Measurements from ENCODE around the gene CITED2. TPM values are rescaled to one million over a fixed set of nuclear protein-coding genes. Genes with fewer than 3 reads are reported as not detected.
"Not testable (repeated sequence)": the region's sequence is repeated elsewhere in the genome, so short reads cannot be mapped to it uniquely, and the experiment has no call there.

CITED2 gene
- total RNA-seq, 1 donor from 2014 or later, result 79.7 TPM

DNA sequence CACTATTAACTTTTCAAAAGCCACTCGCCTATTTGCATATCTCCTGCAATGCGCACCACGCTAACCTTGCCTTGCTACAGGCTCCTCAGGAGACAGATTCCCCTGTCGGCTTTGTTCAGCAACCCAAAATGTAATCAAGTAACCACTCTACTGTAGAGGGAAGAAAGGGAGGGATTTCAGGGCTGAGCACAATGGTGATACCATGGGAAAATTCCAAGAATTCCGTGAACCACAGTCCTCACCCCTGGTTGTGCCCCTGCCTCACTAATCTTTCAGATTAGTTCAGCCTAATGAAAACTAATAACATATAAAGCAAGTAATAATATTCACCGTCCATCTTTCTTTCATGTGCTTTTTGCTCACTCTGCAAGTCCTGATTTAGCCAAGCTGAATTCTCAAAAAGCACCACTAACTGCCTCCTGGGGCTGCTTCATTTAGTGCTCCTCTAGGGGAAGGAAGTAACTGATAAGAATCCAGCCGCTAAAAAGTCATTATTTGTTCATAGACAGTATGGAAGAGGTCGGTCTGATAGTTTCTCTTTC is 6.6 kb downstream of the CITED2 start:
- ATAC-seq, result no peak
- DNase-seq (ENCODE audit: low spot score), result no peak

DNA sequence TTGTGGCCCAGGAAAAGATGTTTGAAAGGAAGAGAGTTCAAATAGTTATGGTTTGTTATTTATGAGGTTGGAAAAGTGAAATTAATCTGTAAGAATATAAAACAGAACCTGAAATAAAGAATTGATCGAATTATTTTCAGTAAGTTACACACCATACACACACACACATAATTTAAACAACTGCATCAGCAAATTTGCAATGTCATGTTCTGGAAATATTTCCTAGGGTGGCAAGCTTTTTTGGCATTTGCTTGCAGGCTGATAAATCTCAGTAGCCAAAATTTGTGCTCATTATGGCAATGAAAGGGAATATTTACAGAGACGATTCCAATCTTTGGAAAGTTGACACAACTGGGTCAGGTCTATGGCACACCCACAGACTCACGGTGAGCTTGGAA is 9.5 kb downstream of the CITED2 start:
- no peak for ATAC-seq
- DNase-seq (ENCODE audit: low spot score), result no peak

DNA sequence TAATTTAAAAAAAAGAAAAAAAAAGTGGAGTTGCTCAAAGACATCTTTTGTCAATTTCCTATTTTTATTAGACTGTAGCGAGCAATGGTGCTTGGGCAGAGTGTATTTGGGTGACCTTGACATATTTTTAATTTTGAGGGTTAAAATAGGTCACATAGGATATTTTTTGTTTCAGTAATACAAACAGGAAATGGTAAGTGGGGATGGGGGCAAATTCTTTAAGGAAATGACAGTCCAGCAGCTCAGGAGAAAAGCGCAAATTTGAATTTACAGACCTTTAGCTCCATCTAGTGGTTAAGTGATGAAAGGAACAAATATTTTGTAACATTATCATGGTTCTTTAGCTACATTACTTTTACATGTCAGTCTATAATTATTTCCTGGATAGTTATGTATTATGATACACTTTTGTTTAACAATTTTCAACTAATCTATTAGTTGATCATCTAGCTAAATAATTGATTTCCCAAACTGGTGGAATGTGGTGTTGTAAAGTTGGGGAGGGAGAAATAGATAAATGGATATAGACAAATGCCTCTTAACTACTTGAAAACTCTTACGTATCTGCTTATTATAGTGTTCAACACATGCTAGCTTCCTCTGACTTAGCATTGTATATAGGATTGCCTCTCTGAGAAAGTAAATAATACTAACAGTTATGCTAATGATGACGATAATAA is 10.0 kb downstream of the CITED2 start:
- ATAC-seq, result peak; percentile 82
- DNase-seq (ENCODE audit: low spot score), result no peak

DNA sequence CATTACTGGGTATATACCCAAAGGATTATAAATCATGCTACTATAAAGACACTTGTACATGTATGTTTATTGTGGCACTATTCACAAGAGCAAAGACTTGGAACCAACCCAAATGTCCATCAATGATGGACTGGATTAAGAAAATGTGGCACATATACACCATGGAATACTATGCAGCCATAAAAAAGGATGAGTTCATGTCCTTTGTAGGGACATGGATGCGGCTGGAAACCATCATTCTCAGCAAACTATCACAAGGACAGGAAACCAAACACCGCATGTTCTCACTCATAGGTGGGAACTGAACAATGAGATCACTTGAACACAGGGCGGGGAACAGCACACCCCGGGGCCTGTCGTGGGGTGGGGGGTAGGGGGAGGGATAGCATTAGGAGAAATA is 10.7 kb downstream of the CITED2 start:
- not testable (repeated sequence) for DNase-seq (ENCODE audit: low spot score); ATAC-seq

DNA sequence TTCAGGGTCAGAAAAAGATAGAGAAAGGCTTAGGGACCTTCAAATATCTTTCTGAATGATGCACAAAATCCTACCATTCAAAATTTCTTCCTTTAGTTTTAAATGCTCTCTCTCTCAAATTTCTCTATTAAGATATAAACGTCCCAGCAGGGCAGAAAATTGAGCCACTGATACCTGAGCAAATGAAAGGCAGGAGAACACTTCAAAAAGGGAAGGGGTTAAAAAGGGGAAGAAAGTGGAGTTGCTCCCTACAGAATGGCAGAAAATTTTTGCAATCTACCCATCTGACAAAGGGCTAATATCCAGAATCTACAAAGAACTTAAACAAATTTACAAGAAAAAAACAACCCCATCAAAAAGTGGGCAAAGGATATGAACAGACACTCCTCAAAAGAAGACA is 11.3 kb downstream of the CITED2 start:
- DNase-seq (ENCODE audit: low spot score); ATAC-seq: not testable (repeated sequence)

DNA sequence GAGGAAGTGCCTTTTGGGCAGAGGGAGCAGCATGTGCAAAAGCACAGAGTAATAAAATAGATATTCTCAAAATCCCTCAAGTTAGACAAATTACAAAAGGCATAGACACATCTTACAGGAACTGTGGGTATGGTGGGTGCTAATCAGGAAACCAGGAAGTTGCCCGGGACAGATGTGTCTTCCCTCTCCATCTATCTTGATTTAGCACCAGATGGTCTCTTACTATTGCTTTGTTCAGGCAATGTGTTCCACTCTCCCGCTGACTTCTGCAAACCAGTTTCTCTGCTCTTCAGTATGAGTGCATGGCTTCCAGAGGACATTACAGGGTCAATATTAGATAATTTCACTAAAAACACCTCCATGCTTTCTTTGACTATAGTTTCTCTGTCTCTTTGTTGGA is 13.2 kb downstream of the CITED2 start:
- no peak for DNase-seq (ENCODE audit: low spot score)
- ATAC-seq, result no peak

DNA sequence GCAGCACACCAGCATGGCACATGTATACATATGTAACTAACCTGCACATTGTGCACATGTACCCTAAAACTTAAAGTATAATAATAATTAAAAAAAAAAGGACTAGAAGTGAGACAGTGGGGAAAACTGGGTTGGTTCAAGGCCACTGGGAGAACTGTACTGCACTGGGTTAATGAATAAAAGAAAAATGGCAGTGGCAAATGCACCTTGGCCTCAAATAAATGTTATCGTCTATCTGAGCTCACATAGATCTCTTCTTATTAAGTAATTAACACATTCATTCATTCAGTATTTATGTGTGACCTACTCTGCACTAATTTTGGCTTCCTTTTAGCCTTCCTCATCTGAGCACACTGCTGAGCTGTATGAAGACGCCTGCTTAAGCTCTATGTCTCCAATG is 17.5 kb downstream of the CITED2 start:
- ATAC-seq (no peak), DNase-seq (ENCODE audit: low spot score) (no peak)

DNA sequence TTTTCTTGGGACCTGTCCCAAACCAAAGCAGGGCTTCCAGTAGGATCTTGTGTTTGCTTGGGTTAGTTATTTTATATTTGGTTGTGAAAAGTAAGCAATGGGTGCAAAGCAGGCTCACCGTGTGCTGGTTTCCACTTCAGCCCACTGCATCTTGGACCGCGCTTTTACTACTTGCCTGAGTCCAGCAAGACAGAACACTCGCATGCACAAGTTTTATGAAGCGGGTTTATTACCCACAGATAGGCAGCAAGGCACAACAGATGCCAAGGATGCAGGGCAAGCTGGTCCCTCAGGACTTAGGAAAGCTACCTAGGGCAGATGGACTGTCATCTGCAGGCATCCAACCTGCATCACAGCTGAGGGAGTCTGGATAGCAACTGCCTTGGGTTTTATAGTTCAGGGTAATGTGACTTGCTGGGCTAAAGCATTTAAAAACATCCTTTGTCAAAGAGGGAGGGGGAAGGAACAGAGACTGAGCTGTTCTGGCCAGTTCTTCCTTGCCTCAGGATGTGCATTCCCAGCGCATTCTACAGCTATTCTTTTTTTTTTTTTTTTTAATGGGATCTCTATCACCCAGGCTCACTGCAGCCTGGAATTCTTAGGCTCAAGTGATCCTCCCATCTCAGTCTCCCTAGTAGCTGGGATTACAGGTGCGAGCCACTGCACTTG is 18.5 kb downstream of the CITED2 start:
- DNase-seq (ENCODE audit: low spot score) (no peak), ATAC-seq (no peak)

DNA sequence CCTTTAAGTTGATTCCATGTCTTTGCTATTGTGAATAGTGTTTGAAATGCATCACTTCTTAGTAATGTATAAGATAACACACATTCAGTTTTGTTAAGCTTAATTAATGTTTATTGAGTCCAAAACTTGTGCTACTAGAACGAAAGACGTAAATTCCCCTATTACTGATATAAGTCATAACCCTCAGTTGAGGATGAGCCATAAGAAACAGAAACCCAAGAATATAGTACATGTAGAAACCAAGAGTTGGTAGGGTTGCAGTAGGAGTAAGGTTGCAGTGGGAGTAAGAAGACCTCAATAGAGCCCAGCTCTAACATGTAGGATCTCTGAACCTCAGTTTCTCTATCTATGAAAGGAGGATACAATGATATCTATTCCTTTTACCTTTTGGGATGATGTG is 19.3 kb downstream of the CITED2 start:
- no peak for ATAC-seq
- DNase-seq (ENCODE audit: low spot score), result no peak

DNA sequence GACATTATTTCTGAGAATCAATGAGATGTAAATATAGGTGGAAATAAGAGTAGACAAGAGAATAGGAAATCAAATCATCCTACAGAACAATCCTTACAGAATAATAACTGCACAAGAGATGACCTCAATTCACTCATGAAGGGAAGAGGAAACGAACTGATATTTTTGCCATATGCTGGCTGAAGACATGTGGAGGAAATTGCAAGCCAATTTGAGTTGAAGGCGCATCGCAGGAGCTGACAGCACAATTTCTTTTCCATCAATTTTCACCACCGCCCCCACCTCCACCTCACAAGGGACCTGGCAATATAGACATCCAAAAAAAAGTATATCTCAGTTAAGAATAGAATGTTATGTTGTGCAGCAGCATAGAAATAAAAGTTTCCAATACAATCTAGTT is 20.3 kb downstream of the CITED2 start:
- ATAC-seq (no peak), DNase-seq (ENCODE audit: low spot score) (no peak)

DNA sequence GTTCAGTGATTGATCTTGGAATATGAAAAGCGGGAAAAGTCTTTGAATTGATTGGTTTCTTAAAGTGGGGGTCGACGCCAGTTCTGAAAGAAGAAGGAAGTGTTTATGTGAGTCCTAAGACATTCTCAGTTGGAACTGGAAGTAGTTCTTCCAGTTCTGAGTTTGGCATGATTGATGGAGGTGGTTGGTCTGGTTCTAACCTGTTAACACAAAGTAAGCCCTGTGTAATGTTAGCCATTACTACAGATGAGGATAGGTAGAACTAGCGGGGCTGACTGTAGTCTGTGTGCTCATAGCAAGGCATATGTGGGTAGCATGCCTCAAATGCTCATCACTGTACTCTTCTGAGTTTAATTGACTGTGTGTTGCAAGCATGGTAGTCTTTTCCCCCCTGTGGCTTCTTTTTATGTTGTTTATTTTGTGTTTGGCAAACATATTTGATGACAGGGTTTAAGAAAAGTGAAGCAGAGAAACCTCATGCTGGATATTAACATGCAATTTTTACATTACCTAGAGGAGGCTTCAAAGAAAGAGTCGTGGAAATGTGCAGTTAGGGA is 24.9 kb downstream of the CITED2 start:
- ATAC-seq, result no peak
- DNase-seq (ENCODE audit: low spot score), result no peak

DNA sequence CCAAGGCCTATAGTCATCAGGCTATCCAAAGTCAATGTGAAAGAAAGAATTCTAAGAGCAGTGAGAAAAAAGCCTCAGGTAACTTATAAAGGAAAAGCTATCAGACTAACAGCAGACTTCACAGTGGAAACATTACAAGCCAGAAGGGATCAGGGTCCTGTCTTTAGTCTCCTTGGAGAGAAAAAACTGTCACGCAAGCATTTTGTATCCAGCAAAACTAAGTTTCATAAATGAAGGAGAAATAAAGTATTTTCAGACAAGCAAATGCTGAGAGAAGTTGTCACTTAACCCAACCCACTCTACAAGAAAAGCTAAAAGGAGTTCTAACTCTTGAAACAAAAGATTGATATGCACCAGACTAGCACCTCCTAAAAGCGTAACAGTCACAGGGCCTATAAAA is 28.1 kb downstream of the CITED2 start:
- no peak for ATAC-seq

DNA sequence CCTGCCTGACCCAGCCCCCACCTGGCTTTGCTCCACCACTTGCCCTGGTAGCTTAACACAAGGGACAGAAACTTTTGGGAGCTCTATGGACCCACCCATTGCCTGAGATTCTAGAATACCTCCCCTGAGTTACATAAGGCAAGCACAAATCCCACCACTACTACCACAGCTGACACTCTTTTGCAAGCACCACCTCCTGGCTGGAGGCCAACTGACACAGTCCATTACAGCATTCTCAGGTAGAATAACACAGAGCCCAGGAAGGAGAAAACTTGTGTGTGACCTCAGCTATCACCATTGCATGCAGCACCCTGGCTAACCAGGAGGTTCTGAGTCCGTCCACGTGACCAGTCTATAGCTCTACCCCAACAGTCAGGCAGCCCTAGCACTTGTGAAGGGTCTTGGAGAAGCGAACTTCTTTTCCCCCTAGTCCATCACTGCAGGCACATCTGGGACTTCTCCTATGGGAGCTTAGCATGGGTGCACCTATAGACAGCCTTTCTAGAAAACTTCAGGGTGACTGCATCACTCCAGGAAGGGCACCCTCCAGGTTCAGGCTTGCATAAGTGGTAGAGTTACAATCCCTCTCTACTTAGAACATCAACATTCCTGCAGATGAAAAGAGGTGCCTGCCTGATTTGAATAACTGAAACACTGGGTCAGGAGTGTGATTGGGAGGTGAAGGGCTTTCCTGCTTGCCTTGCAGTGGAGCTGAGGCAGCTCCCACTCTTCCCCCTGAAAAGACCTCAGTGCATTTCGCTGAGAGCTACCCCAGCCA is 30.1 kb downstream of the CITED2 start:
- DNase-seq (ENCODE audit: low spot score), result no peak

More for the DNA sequence above, 28.1 kb downstream of the CITED2 start:
- DNase-seq (ENCODE audit: low spot score), result no peak

DNA sequence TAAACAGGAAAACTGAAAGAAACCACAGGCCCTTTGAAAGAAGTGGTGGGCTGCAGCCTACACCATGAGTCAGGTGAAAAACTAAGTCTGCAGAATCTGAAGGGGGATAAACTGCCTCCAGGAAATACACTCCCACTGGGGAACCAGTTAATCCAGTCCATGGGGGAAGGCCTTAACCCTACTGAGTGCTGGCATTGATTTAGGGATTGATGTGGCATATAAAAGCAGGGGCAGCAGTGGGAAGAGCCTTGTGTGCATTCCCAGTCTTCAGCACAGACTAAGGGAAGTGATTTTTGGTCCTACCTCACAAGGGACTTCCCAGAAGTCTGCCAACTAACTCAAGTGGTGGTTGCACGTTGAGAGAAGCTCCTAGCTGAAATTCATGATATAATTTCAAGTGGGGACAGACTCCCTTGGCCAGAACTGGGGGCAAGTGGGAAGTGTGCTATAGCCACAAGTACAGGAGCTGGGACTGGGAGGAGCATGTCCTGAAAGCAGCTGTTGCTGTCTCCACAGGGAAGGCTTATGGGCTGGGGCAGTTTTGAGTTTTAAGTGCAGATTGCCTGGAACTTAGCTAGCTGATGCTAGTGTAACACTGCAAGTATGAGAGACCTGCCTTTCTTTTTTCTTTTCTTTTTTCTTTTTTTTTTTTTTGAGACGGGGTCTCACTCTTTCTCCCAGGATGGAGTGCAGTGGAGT is 31.2 kb downstream of the CITED2 start:
- DNase-seq (ENCODE audit: low spot score) (no peak), ATAC-seq (no peak)

More for the DNA sequence above, 30.1 kb downstream of the CITED2 start:
- ATAC-seq, result no peak

DNA sequence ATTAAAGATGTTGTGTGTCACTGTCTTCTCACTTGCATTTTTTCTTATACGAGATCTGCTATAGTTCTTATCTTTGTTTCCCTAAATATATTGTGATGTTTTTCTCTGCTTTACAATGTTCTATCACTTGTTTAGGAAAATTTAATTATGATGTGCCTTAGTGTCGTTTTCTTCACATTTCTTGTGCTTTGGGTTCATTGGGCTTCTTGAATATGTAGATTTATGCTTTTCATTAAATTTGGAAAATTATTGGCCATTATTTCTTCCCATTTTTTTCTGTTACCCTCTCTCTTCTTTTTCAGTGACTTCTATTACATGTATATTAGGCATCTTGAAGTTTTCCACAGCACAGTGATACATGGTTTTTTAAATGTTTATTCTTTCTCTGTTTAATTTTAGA is 33.4 kb downstream of the CITED2 start:
- ATAC-seq (no peak), DNase-seq (ENCODE audit: low spot score) (no peak)

DNA sequence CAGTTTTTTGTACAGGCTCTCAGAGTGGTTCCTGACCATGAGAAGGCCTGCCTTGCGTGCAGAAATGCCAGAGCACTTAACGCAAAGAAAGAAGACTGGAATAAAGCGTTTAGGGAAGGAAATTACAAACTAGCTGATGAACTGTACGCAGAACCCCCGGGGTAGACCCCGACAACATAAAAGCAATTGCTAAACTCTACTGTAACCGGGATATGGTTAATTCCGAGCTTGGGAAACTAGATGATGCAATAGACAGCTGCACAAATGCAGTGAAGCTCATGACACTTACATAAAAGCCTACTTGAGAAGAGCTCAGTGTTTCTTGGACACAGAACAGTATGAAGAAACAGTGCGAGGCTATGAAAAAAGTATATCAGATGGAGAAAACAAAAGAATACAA is 35.7 kb downstream of the CITED2 start:
- DNase-seq (ENCODE audit: low spot score), result no peak

DNA sequence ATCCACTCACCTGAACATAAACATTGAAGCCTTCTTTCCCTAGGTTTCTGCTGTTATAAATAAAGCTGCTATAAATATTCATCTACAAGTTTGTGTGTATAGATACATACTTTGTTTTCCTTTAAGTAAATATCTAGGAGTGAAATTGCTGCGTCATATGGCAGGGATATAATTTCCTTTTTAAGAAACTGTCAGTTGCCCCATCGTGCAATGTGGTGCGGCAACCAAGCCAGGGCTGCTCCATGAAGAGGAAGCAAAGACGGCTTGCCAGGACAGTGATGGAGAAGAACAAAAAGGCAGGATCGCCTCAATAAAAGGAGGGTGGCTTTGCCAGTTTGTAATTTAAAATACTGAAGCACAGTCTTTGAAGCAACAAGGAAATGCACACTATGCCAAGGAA is 36.6 kb downstream of the CITED2 start:
- ATAC-seq (no peak), DNase-seq (ENCODE audit: low spot score) (no peak)

More for the DNA sequence above, 35.7 kb downstream of the CITED2 start:
- ATAC-seq, result no peak

DNA sequence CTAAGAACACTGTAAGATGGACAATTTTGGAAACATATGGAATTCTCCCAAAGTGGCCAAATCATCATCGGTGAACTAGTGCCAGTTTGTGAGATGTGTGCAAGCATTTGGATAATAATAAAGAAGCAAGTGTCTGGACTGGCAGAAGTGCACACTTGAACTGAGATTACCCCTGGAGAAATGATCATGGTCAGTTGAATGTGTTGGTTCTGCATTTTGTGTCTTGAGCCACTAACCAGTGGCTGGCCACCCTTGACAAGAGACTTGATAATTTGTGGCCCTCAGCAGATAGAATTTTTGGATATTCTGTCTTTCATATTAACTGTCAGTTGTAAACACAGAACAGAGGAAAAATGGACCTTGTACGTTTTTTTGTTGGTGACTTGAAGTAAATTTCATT is 37.4 kb downstream of the CITED2 start:
- ATAC-seq (no peak), DNase-seq (ENCODE audit: low spot score) (no peak)

DNA sequence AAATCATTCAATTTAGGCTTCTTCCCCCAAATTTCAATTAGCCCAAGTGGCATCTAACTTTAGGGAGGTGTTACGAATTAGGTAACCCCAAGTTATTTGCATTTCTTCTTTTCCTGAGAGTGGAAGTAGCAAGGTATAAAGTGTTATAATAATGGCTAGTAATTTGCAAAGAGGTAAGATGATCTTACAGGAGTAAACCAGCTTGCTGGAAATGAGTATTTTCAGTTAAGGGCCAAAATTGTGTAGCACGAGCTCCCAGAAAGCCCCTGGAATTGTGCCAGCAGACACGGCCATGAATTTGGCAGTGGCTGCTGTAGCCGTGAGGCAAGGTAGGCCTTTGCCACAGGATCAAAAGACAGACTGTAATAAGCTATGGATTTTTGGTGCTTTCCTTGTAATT is 38.0 kb downstream of the CITED2 start:
- DNase-seq (ENCODE audit: low spot score), result peak; percentile 52
- ATAC-seq, result peak; percentile 52

DNA sequence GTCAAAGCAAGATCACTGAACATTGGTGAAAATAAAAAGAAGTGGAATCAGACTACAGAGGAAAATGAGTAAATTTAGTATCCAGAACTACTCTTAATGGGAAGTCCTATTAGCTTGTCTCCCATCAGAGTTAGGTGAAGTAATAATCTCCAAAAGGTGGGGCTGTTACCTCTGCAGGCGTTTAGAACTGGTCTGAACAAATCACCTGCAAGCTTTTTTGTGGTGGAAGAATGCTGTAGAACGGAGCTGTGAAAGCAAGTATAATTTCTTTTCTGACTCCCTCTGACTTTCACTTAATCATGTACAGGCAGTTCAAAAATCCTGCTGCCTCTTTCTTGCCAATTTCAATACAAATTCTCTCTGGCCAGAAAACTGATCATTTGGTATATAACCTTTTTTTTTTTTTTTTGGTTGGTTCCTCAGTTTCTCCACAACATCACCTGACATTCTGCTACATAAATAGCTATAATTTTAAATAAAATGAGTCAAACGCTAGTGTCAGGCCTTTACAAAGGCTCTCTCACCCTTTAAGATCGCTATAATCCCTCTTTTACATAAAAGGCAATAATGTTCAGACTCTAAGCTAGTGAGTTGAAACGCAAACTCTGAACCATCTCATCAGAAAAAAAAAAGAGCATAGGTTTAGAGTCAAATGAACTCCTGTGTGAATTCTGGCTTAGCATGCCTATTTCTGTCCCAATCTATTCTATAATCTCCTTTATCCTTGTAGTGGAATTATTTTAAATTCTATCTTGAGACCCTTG is 38.8 kb downstream of the CITED2 start:
- DNase-seq (ENCODE audit: low spot score), result no peak
- ATAC-seq, result no peak

All from left lobe of liver (tissue), 2 donors.